HG03139 (cell line): ENCODE measurements around the gene PHLDA2.
"Not testable (repeated sequence)": the region's sequence is repeated elsewhere in the genome, so short reads cannot be mapped to it uniquely, and the experiment has no call there.

Experiments used
- ATAC-seq: cut with Tn5 transposase; IDR thresholded peaks from one replicate; pipeline ENCODE4 v1.9.1; 2021; ENCODE audit not compliant: unreplicated experiment

PHLDA2 gene

GRCh38 chr11:2915473-2915872 is 13.7 kb downstream of the PHLDA2 start:
- ATAC-seq: no peak

GRCh38 chr11:2914455-2915195 is 14.6 kb downstream of the PHLDA2 start:
- no peak for ATAC-seq

- no peak for ATAC-seq
Measured at GRCh38 chr11:2913776-2914175, 15.4 kb downstream of the PHLDA2 start.

- no peak for ATAC-seq
Measured at GRCh38 chr11:2913019-2913431, 16.2 kb downstream of the PHLDA2 start.

GRCh38 chr11:2912498-2912897 is 16.7 kb downstream of the PHLDA2 start:
- no peak for ATAC-seq

GRCh38 chr11:2911785-2912391 is 17.3 kb downstream of the PHLDA2 start:
- ATAC-seq: no peak

- ATAC-seq: no peak
Measured at GRCh38 chr11:2911088-2911784, 18.0 kb downstream of the PHLDA2 start.

GRCh38 chr11:2910401-2910955 is 18.7 kb downstream of the PHLDA2 start:
- no peak for ATAC-seq

- no peak for ATAC-seq
Measured at GRCh38 chr11:2909133-2909902, 19.9 kb downstream of the PHLDA2 start.

- no peak for ATAC-seq
Measured at GRCh38 chr11:2908130-2908529, 21.1 kb downstream of the PHLDA2 start.

- not testable (repeated sequence) for ATAC-seq
Measured at GRCh38 chr11:2905299-2905698, 23.9 kb downstream of the PHLDA2 start.

- no peak for ATAC-seq
Measured at GRCh38 chr11:2904153-2905052, 24.8 kb downstream of the PHLDA2 start.

GRCh38 chr11:2903672-2904011 is 25.6 kb downstream of the PHLDA2 start:
- no peak for ATAC-seq

GRCh38 chr11:2902784-2903671 is 26.2 kb downstream of the PHLDA2 start:
- no peak for ATAC-seq

- peak; percentile 89 for ATAC-seq
Measured at GRCh38 chr11:2901854-2902783, 27.1 kb downstream of the PHLDA2 start.

GRCh38 chr11:2901196-2901796 is 27.9 kb downstream of the PHLDA2 start:
- ATAC-seq: no peak

- no peak for ATAC-seq
Measured at GRCh38 chr11:2899080-2899783, 30.0 kb downstream of the PHLDA2 start.
